ACC112 (cell line): ENCODE measurements around the gene DCTN3.
A peak's percentile ranks its signal among the peaks of the same experiment; 100 is the strongest.

Source experiments
- H2AFZ ChIP-seq: fragments of 200-600 bp; sonication (generic); one replicate; pipeline ENCODE4 v1.6.0; 2017; ENCODE audit warnings: antibody characterized with exemption, low read length; ENCODE audit not compliant: unreplicated experiment
- H3K27ac ChIP-seq: fragments of 200-600 bp; sonication (generic); 2 replicates; pipeline ENCODE4 v1.5.1; 2014; ENCODE audit warnings: low read depth, mild to moderate bottlenecking, antibody characterized with exemption, low read length, moderate library complexity
- H3K27me3 ChIP-seq: fragments of 200-600 bp; sonication (generic); 2 replicates; pipeline ENCODE4 v1.6.1; 2014; ENCODE audit warnings: mild to moderate bottlenecking, antibody characterized with exemption, low read length, moderate library complexity, mixed read lengths; ENCODE audit not compliant: insufficient read depth
- H3K36me3 ChIP-seq: fragments of 200-600 bp; sonication (generic); 2 replicates; pipeline ENCODE4 v1.6.1; 2016; ENCODE audit warnings: mild to moderate bottlenecking, antibody characterized with exemption, low read length, moderate library complexity, mixed read lengths; ENCODE audit not compliant: insufficient read depth
- H3K4me1 ChIP-seq: fragments of 200-600 bp; sonication (generic); one replicate; pipeline ENCODE4 v1.6.1; 2016; ENCODE audit warnings: low read length, mixed read lengths; ENCODE audit not compliant: insufficient read depth, unreplicated experiment, control insufficient read depth
- H3K4me3 ChIP-seq: fragments of 200-600 bp; sonication (generic); 2 replicates; pipeline ENCODE4 v1.5.1; 2014; ENCODE audit warnings: mild to moderate bottlenecking, low read depth, low read length
- H3K79me2 ChIP-seq: fragments of 200-600 bp; sonication (generic); one replicate; pipeline ENCODE4 v1.6.0; 2016; ENCODE audit warnings: low read length; ENCODE audit not compliant: control insufficient read depth, unreplicated experiment, insufficient read depth

DCTN3 gene

DNA sequence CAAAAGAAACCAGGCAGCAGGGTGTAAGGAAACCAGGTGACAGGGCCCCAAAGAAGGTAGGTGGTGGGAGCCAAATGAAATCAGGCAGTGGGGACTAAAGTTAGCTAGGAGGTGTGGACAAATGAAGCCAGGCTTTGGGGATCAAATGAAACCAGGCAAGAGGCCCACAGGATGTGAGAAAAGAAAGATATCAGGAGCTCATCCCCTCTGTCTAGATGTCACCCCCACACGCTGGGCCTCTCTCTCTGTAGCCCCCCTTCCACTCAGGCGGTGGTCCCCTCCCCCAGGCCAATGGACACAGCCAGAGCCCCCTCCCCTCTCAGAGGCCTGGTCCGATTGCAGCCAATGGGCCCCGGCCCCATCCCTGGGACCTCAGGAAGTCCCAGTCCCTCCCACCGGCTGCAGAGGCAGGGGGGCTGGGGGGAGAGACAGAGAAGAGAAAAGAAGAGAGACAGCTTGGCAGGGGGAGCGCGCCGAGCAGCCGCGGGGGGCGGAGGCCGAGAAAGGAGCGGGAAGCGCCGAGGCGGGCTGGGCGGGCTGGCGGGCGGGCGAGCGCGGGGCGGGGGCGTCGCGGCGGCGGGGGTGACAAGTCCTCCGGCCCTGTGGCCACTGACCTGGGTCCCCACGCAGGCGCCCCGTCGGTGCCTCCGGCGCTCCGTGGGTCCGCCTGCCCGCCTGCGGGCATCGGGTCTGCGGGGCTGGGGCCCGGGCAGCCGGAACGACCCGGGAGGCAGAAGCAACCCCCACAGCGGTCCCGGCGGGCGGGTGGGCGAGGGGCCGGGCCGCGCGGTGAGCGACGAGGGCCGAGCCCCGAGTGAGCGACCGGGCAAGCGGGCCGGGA, 42.7 kb downstream of the DCTN3 start:
- peaks cover 50% of the 10 kb centered on the region for H3K27me3 ChIP-seq
- H2AFZ ChIP-seq: no peak overlapping the region
- H3K36me3 ChIP-seq: no peaks in the 10 kb centered on the region
- H3K4me3 ChIP-seq: peak overlapping the region; percentile 64; the same call in 1 of the 2 replicates
- no peak overlapping the region for H3K27ac ChIP-seq
- no peaks in the 10 kb centered on the region for H3K4me1 ChIP-seq
- no peaks in the 10 kb centered on the region for H3K79me2 ChIP-seq

DNA sequence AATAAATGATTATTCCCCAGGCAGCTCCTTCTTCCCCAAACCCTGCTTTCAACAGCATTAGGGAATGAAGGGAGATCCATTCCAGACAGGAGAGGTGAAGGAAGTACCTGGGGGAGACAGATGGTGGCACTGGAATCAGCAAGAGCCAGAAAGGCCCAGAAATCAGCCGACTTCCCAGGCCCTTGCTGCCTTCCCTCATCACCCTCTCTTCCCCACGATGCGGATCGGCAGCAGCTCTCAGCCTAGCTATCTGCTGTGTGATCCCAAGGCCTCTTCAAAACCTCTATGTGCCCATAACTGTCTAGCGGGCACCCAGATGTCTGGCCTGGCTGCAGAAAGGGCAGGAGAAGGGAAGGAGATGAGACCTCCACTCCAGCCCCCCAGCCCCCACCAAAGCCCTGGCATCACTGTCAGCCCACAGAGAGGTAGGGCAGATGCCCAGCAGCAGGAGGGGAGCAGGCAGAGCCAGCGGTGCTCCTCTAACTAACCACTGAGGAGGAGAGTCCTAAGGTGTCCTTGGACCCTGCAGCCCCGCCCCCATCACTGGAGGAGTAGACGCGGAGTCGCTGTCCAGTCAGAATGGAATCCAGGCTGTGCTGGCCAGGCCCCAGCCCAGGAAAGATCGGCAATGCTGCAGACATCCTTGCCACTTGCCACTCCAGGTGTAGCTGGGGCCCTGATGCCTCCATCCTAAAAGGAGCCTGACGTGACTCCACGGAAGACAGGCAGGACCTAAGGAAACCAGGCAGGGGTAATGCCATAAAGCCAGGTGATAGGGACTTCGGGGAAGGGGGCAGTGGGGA, 43.5 kb downstream of the DCTN3 start:
- no peaks in the 10 kb centered on the region for H3K79me2 ChIP-seq
- H3K36me3 ChIP-seq: no peaks in the 10 kb centered on the region
- no peaks in the 10 kb centered on the region for H3K4me1 ChIP-seq
- no peak overlapping the region for H2AFZ ChIP-seq
- peaks cover 44% of the 10 kb centered on the region for H3K27me3 ChIP-seq
- H3K4me3 ChIP-seq: no peak overlapping the region
- H3K27ac ChIP-seq: no peak overlapping the region

- H3K79me2 ChIP-seq: no peaks in the 10 kb centered on the region
- no peak overlapping the region for H3K4me3 ChIP-seq
- no peaks in the 10 kb centered on the region for H3K4me1 ChIP-seq
- no peaks in the 10 kb centered on the region for H3K36me3 ChIP-seq
- no peak overlapping the region for H2AFZ ChIP-seq
- H3K27me3 ChIP-seq: peaks cover 44% of the 10 kb centered on the region
- no peak overlapping the region for H3K27ac ChIP-seq
Measured at GRCh38 chr9:34575862-34576596, 44.3 kb downstream of the DCTN3 start.

GRCh38 chr9:34575241-34575640, 45.1 kb downstream of the DCTN3 start:
- Histone ChIP-seq H3K4me3 (no peak overlapping the region), H3K36me3 (no peaks in the 10 kb centered on the region), H3K27ac (no peak overlapping the region), H3K4me1 (no peaks in the 10 kb centered on the region), H3K27me3 (peaks cover 37% of the 10 kb centered on the region), H2AFZ (no peak overlapping the region), H3K79me2 (no peaks in the 10 kb centered on the region)

DNA sequence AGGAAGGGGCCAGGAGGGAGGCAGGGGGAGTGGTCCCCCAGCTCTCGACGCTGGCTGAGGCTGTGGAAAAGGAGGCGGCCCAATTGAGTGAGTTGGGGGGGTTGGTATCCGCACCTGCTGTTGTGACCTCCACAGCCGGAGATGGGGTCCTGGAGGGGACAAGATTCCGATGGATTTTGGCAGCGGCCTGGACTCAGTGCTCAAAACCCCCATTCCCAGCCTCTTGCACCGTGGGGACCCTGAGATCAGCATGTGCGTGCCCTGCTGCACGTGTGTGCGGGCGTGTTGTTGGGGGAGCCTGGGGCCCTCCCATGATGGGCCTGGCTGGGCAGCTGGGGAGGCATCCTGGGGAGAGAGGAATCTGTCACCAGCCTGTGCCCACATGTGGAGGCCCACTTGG, 45.7 kb downstream of the DCTN3 start:
- Histone ChIP-seq H3K27me3 (peaks cover 35% of the 10 kb centered on the region), H3K4me1 (no peaks in the 10 kb centered on the region), H2AFZ (no peak overlapping the region), H3K4me3 (no peak overlapping the region), H3K36me3 (no peaks in the 10 kb centered on the region), H3K27ac (no peak overlapping the region), H3K79me2 (no peaks in the 10 kb centered on the region)

DNA sequence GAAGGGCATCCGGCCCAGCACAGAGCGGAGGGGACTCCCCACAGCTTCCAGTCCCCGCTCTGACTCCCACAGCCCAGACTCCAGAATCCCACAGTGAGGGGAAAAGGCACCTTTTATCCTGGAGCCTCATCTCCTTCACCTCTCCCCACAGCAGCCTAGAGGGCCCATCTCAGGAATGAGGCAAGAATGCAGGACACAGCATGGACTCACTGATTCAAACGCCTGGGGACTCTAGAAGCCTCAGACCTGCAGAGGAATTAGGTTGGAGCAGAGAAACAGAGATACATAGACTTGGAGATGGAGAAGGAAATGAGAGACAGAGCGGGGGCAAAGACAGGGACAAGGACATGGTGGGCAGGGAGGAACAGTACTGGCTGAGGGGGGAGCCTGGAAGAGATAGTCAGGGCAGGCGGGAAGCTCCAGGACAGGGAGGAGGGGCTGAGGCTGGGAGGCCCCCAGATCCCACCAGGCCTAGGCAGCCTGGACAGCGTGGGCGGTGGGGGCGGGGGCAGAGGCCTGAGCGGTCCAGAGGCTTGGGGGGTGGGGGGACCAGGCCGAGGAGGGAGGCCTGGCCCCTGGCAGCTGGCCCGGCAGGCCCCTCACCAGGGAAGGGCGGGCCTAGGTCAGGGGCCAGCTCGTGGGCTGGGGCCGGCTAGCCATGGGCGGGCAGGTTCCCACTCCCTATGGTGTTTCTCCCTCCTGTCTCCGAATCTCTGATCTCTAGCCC, 46.5 kb downstream of the DCTN3 start:
- H3K4me3 ChIP-seq: no peak overlapping the region
- H3K36me3 ChIP-seq: no peaks in the 10 kb centered on the region
- H3K27ac ChIP-seq: no peak overlapping the region
- no peak overlapping the region for H2AFZ ChIP-seq
- no peaks in the 10 kb centered on the region for H3K79me2 ChIP-seq
- peaks cover 33% of the 10 kb centered on the region for H3K27me3 ChIP-seq
- H3K4me1 ChIP-seq: no peaks in the 10 kb centered on the region

DNA sequence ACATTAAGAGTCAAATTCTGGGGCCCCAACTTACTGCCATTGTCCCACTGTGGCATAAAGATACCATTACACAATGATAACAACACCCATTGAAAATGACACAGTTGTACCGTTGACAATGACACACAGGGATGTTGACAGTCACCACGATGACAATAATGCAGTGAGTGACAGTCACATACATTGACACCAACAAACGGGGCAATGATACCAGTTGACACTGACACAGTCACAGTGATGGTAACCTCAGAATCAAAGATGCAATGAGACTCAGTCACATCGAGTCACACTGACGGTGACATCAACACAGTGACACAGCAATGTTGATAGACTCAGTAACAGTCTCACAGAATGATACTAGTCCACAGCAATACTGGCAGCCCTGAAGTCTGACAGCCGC, 47.7 kb downstream of the DCTN3 start:
- Histone ChIP-seq H3K36me3 (no peaks in the 10 kb centered on the region), H3K4me1 (no peaks in the 10 kb centered on the region), H3K79me2 (no peaks in the 10 kb centered on the region), H3K27me3 (peaks cover 25% of the 10 kb centered on the region), H3K27ac (no peak overlapping the region), H3K4me3 (no peak overlapping the region), H2AFZ (no peak overlapping the region)

DNA sequence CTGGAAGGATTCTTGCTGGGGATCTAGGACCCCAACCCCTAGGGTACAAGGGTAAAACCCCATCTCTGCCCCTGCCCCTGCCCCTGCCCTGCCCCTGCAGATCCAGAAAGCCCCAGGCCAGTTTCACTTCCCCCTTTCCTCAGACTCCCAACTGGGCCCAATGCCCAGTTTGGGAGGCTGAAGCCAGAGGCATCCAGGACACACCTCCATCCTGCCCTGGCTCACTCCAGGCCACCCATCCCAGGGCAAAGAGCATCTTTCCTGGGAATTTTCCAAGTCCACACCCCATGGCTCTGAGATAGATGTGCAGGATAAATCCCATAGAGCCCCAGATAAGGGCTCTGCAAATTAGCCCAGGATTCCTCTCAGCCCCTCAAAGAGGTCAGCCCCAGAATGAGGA, 48.2 kb downstream of the DCTN3 start:
- Histone ChIP-seq H3K27me3 (peaks cover 25% of the 10 kb centered on the region), H3K4me1 (no peaks in the 10 kb centered on the region)

DNA sequence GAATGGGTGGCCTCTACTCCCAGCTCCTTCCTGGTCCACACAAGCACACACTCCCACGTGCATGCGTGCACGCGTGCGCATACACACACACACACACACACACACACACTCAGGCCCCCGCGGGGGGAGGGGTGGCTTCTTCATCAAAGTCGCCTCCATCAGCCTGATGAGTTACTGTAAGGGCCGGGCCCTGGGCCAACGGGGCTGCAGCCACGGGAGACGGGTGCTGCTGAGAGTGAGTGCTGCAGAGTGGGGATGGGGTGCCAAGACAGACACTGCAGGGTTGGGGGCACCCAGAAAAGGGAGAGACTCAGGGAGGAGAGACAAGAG, 48.8 kb downstream of the DCTN3 start:
- Histone ChIP-seq H3K4me1 (no peaks in the 10 kb centered on the region), H3K27ac (no peak overlapping the region), H2AFZ (no peak overlapping the region), H3K4me3 (no peak overlapping the region), H3K27me3 (peaks cover 25% of the 10 kb centered on the region), H3K79me2 (no peaks in the 10 kb centered on the region), H3K36me3 (no peaks in the 10 kb centered on the region)

More for the DNA sequence above, 48.2 kb downstream of the DCTN3 start:
- no peak overlapping the region for H3K4me3 ChIP-seq
- no peaks in the 10 kb centered on the region for H3K36me3 ChIP-seq
- no peaks in the 10 kb centered on the region for H3K79me2 ChIP-seq
- H2AFZ ChIP-seq: no peak overlapping the region
- H3K27ac ChIP-seq: no peak overlapping the region

DNA sequence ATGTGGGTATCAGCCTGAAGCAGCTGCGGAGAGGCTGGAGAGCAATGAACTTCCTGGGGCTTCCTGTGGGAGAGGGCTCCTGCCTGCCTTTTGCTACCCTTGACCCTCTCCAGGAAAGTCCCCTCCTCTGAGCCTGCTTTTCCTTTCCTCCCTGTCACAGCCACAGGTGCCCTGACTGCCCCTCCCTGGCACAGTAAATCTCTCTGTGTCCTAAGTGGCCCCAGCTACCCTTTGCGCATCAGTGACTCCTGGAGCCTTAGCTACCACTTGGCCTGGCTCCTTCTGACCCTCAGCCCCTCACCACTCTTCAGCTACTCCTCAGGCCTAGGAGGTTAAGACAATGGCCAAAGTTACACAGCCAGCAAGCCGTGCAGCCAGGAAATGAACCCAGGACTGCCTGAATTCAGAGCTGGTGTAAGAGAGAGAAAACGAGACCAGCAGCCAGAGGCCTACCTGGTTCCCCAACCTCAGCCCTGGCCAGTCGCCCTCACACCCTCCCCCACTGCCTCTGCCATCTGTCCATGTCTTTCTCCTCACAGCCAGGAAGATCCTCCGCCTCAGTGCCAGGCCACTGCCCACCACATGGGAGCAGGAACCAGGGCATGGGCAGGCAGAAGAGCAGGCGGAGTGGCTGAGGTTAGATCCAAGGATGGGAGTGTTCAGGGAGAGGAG, 49.4 kb downstream of the DCTN3 start:
- Histone ChIP-seq H3K27ac (no peak overlapping the region), H3K4me3 (no peak overlapping the region), H2AFZ (no peak overlapping the region), H3K4me1 (no peaks in the 10 kb centered on the region), H3K79me2 (no peaks in the 10 kb centered on the region), H3K36me3 (no peaks in the 10 kb centered on the region), H3K27me3 (peaks cover 24% of the 10 kb centered on the region)
